Spleen (tissue), 11 donors: ENCODE data around the gene FAM210A. TPM values are rescaled to one million over a fixed set of nuclear protein-coding genes. Genes with fewer than 3 reads are reported as not detected.

Experiments
- DNase-seq: peaks from one replicate; pipeline ENCODE4 v3.0.0-alpha.2; 2020
- H3K27ac ChIP-seq, 8 donors: fragments of 200-600 bp; sonication (generic) in 7 of 8; 1 replicate in 4 of 8; 2 replicates in 4 of 8; pipeline versions ENCODE4 v1.5.0 to v1.8.0; 2016 to 2021; ENCODE audit warnings: inconsistent platforms in 4 of 8, mild to moderate bottlenecking in 4 of 8, moderate library complexity in 1 of 8
- H3K27me3 ChIP-seq, 7 donors: fragments of 200-600 bp; sonication (generic) in 6 of 7; replicated peaks in 1 of 7; 1 replicate in 4 of 7; 2 replicates in 3 of 7; pipeline versions ENCODE4 v1.5.0 to v1.8.0; 2016 to 2021; ENCODE audit warnings: inconsistent platforms in 3 of 7, mild to moderate bottlenecking in 1 of 7
- H3K36me3 ChIP-seq, 6 donors: fragments of 200-600 bp; sonication (generic) in 5 of 6; 1 replicate in 4 of 6; 2 replicates in 2 of 6; pipeline versions ENCODE4 v1.5.0 to v1.8.0; 2016 to 2021; ENCODE audit warnings: inconsistent platforms in 2 of 6
- H3K4me1 ChIP-seq, 6 donors: fragments of 200-600 bp; sonication (generic) in 5 of 6; 1 replicate in 3 of 6; 2 replicates in 3 of 6; pipeline versions ENCODE4 v1.5.0 to v1.8.0; 2016 to 2021; ENCODE audit warnings: inconsistent platforms in 3 of 6
- H3K4me3 ChIP-seq, 8 donors: fragments of 200-600 bp; sonication (generic) in 7 of 8; 1 replicate in 4 of 8; 2 replicates in 4 of 8; pipeline versions ENCODE4 v1.5.0 to v1.8.0; 2016 to 2021; ENCODE audit warnings: inconsistent platforms in 4 of 8, mild to moderate bottlenecking in 4 of 8, moderate library complexity in 2 of 8
- H3K9me3 ChIP-seq, 8 donors: fragments of 200-600 bp; sonication (generic) in 7 of 8; 1 replicate in 4 of 8; 2 replicates in 4 of 8; pipeline versions ENCODE4 v1.5.0 to v1.8.0; 2016 to 2021; ENCODE audit warnings: inconsistent platforms in 4 of 8
- POLR2A ChIP-seq, 3 donors: fragments of 450-650 bp; IDR thresholded peaks; one replicate each; pipeline ENCODE4 v1.5.1; 2017; ENCODE audit warnings: antibody characterized with exemption in 3 of 3, mild to moderate bottlenecking in 1 of 3
- POLR2AphosphoS5 ChIP-seq, 3 donors: sonication (generic); formaldehyde crosslinking; IDR thresholded peaks; one replicate each; pipeline ENCODE4 v1.5.1; 2017; ENCODE audit warnings: antibody characterized with exemption in 3 of 3
- WGBS, 5 donors: extraction: QIAGEN DNeasy Blood & Tissue Kit in 3 of 5; methylation state at CpG; one replicate each; pipeline versions ENCODE4 v1.1.5 to v1.1.7; 2013 to 2018; 5-methylcytosine and 5-hydroxymethylcytosine counted together
- intact Hi-C: fragments of 100-400 bp; cut with DNase I; formaldehyde crosslinking; loops from one replicate; pipeline ENCODE4 v1.15.0; 2023; ENCODE audit warnings: low total_unique reads
- polyA plus RNA-seq, 3 donors: library from polyadenylated mRNA; stranded (reverse); fragments of 200-250 nt; gene quantifications; one replicate each; pipeline ENCODE4 v1.2.1, GENCODE V29; 2013
- total RNA-seq, 7 donors: library from RNA; depleted of rRNA in 3 of 7; stranded (reverse); fragments of >200 nt in 3 of 7; fragmentation: NEBNext Ultra II Directional in 4 of 7; extraction: Animal tissue kit (Norgen Biotek cat#: 25700) in 4 of 7; gene quantifications; one replicate each; pipeline versions ENCODE4 v1.1.0 to v1.2.1, GENCODE V29; 2016 to 2021
- TF ChIP-seq, protein P1 (sequence below), 11 experiments: fragments of 200-600 bp in 7 of 11; fragments of 450-650 bp in 4 of 11; sonication (generic) in 4 of 11; IDR thresholded peaks in 8 of 11; conservative IDR thresholded peaks in 3 of 11; 1 replicate in 7 of 11; 2 replicates in 4 of 11; pipeline versions ENCODE4 v1.4.0 to v1.8.0; 2016 to 2021; ENCODE audit warnings: antibody characterized with exemption in 11 of 11, inconsistent platforms in 4 of 11, mild to moderate bottlenecking in 1 of 11
- donor health status: healthy with polysubstance abuse.
- donor health status: DM: no; HTN: no; CAD: no; lungs with moderate emphysema.
- donor health status: DM: no; HTN: no; CAD: no.
- donor health status: Bipolar disorder and iron deficiency.
- donor health status: healthy.
- donor health status: DM: no; HTN: no; CAD: no.
- donor health status: DM: yes; HTN: yes; CAD: no.

Gene FAM210A
- total and polyA plus RNA-seq, 10 donors, result 2.7 to 16.2 (median 8.7) TPM

DNA sequence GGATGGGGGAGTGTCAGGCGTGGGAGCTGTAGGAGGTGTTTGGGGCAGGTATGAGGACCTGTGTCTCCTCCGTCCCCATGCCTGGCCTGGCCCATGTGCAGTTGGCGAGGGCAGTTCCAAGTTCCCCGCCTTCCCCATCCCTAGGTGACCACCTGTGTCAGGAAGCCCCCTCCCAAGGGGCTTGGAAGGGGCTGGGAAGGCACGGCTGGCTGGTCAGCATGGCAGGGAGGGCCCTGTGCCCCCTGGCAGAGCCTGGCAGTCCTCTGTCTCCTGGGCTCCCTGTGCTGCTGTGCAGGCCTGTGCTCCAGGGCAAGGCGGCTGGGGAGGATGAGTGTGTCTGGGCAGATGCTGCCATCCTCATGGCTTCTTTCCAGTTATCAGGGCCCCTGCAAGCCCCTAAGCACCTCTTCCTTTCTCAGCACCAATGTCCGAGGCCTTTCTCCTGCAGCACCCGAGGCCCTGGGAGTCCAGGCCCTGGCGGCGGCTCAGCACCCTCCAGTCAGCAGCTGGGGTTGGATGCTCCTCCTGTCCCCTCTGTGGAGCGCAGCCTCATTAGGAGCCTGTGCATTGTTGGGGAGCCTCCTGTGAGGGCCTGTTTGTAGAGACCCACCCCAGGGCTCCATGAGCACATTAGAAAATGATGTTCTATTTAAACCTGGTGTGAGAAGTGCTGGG lies 101.7 kb downstream of the FAM210A start:
- no peaks in the 10 kb centered on the region for H3K9me3 ChIP-seq
- H3K27ac ChIP-seq, result no peak overlapping the region
- H3K4me3 ChIP-seq, result no peak overlapping the region
- H3K4me1 ChIP-seq, result peaks cover 0 to 18% (median 5%) of the 10 kb centered on the region in 6 donors
- TF ChIP-seq POLR2AphosphoS5 (IDR thresholded peaks at IDR 0.05) (no peak), POLR2A (IDR thresholded peaks at IDR 0.05) (no peak)
- TF ChIP-seq, protein P1, sequence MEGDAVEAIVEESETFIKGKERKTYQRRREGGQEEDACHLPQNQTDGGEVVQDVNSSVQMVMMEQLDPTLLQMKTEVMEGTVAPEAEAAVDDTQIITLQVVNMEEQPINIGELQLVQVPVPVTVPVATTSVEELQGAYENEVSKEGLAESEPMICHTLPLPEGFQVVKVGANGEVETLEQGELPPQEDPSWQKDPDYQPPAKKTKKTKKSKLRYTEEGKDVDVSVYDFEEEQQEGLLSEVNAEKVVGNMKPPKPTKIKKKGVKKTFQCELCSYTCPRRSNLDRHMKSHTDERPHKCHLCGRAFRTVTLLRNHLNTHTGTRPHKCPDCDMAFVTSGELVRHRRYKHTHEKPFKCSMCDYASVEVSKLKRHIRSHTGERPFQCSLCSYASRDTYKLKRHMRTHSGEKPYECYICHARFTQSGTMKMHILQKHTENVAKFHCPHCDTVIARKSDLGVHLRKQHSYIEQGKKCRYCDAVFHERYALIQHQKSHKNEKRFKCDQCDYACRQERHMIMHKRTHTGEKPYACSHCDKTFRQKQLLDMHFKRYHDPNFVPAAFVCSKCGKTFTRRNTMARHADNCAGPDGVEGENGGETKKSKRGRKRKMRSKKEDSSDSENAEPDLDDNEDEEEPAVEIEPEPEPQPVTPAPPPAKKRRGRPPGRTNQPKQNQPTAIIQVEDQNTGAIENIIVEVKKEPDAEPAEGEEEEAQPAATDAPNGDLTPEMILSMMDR (IDR thresholded peaks at IDR 0.05 in 8 of 11, conservative IDR thresholded peaks at IDR 0.05 in 3 of 11), result no peak
- 87 to 93% (median 91%) methylated on average over 9 to 11 of the region's 11 CpGs for WGBS, 5 donors
- intact Hi-C loops, result loop anchor here (10.0 kb wide), 1 partner anchor 410 kb away; the partner anchor contains the start of gene LDLRAD4
- no peaks in the 10 kb centered on the region for H3K27me3 ChIP-seq
- H3K36me3 ChIP-seq, result peaks cover 0 to 43% (median 5%) of the 10 kb centered on the region in 6 donors
- DNase-seq, result peak; percentile 73

DNA sequence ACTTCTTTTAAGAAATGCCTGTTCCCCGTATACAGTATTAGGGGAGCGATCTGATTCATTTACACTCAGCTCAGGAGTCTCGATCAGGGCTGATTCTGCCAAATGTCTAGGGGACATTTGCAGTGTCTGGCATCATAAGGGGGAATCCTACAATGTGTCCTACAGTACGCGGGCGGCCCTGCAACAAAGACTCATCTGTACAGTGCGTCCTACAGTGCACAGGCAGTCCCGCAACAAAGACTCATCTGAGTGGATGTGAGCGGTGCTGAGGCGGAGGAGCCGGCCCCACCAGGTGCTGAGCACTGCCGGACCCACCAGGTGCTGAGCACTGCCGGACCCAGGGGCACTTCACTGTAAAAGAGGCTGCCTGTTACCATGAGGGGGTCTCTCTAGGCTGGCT lies 102.5 kb downstream of the FAM210A start:
- no peak overlapping the region for H3K27ac ChIP-seq
- no peak for TF ChIP-seq POLR2AphosphoS5 (IDR thresholded peaks at IDR 0.05)
- TF ChIP-seq, protein P1 (IDR thresholded peaks at IDR 0.05 in 8 of 11, conservative IDR thresholded peaks at IDR 0.05 in 3 of 11), result no peak
- no peak for DNase-seq
- peaks cover 0 to 19% (median 2%) of the 10 kb centered on the region in 6 donors for H3K4me1 ChIP-seq
- H3K27me3 ChIP-seq, result no peaks in the 10 kb centered on the region
- no peaks in the 10 kb centered on the region for H3K9me3 ChIP-seq
- 94 to 98% (median 96%) methylated on average over 9 to 13 of the region's 13 CpGs for WGBS, 5 donors
- intact Hi-C loops, result loop anchor here (10.0 kb wide), 1 partner anchor 409 kb away; the partner anchor contains the start of gene LDLRAD4
- H3K4me3 ChIP-seq, result no peak overlapping the region
- peaks cover 0 to 43% (median 5%) of the 10 kb centered on the region in 6 donors for H3K36me3 ChIP-seq

DNA sequence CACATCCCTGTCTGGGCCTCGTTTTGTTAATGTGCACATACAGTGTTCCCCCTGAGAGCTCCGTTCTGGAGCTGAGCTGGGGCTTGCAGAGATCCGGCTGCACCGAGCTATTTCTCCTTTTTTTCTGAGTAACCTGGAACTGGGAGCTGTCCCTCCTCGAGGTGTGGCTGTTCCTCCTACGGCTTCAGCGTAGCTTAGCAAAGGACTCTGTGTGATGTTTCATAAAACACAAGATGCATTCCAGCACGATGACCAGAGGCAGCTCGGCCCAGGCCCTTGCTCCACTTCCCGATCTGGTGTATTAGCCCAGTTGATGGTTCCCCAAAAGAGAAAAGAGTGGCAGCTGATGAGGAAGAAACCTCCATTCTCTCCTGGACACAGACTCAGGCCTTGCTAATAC lies 103.0 kb downstream of the FAM210A start:
- WGBS, 5 donors, result 58 to 74% (median 68%) methylated on average over 10 of the region's 10 CpGs
- H3K27me3 ChIP-seq, result no peaks in the 10 kb centered on the region
- peaks cover 0 to 43% (median 5%) of the 10 kb centered on the region in 6 donors for H3K36me3 ChIP-seq
- intact Hi-C loops, result loop anchor here (10.0 kb wide), 1 partner anchor 409 kb away; the partner anchor contains the start of gene LDLRAD4
- H3K27ac ChIP-seq, result no peak overlapping the region
- H3K4me3 ChIP-seq, result no peak overlapping the region
- peaks cover 0 to 19% (median 2%) of the 10 kb centered on the region in 6 donors for H3K4me1 ChIP-seq
- H3K9me3 ChIP-seq, result no peaks in the 10 kb centered on the region
- DNase-seq, result no peak
- TF ChIP-seq POLR2A (IDR thresholded peaks at IDR 0.05), result no peak
- TF ChIP-seq, protein P1 (IDR thresholded peaks at IDR 0.05 in 8 of 11, conservative IDR thresholded peaks at IDR 0.05 in 3 of 11), result no peak

DNA sequence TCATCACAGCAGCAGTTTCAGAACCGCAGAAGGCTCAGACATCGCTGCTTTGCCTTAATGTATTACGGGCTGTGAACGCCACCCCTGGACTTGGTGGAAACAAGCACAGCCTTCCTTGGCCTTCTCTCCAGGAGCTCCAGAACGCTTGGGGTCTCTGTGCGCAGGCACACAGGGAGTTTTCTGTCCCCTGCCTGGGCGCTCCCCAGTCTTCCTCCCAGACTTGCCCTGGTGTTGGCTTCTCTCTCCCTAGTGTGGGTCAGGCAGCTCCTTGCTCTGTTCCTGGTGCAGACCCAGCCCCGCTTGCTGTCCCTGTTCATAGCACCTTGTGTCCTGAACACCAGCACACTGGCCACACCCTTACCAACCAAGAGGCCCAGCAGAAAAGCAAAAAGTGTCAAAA lies 103.6 kb downstream of the FAM210A start:
- H3K27me3 ChIP-seq, result no peaks in the 10 kb centered on the region
- H3K36me3 ChIP-seq, result peaks cover 0 to 43% (median 5%) of the 10 kb centered on the region in 6 donors
- TF ChIP-seq, protein P1 (IDR thresholded peaks at IDR 0.05 in 8 of 11, conservative IDR thresholded peaks at IDR 0.05 in 3 of 11), result no peak
- TF ChIP-seq POLR2A (IDR thresholded peaks at IDR 0.05), result no peak
- no peak for TF ChIP-seq POLR2AphosphoS5 (IDR thresholded peaks at IDR 0.05)
- DNase-seq, result no peak
- WGBS, 5 donors, result 95 to 100% (median 97%) methylated on average over 5 to 8 of the region's 8 CpGs
- H3K4me3 ChIP-seq, result no peak overlapping the region
- peaks cover 0 to 14% (median 2%) of the 10 kb centered on the region in 6 donors for H3K4me1 ChIP-seq
- intact Hi-C loops, result loop anchor here (10.0 kb wide), 1 partner anchor 408 kb away; the partner anchor contains the start of gene LDLRAD4
- H3K9me3 ChIP-seq, result no peaks in the 10 kb centered on the region
- H3K27ac ChIP-seq, result no peak overlapping the region
